ENCODE measurements around the gene EYS.

The EYS gene

GRCh38 chr6:64930681-64931080 lies 776.3 kb downstream of the EYS start:
- no peak for DNase-seq

DNA sequence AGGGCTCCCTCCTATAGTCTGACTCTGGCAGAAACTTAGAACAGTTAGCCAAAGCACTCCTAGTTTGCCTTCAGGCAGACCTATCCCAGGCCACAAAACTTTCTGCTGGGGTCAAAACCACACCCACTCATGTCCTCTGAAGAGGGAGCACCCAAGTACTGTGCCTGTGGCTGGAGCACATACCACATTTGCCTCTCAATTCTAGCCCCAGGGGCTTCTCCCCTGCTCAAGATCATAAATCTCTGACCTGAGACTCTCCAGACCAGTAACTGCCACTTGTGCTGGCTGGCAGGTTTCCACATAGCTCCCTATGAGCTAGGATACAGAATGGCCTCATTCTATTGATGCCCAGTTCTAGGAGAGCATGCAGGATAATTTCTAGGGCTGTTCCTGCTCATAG lies 781.0 kb downstream of the EYS start:
- no peak for DNase-seq

DNA sequence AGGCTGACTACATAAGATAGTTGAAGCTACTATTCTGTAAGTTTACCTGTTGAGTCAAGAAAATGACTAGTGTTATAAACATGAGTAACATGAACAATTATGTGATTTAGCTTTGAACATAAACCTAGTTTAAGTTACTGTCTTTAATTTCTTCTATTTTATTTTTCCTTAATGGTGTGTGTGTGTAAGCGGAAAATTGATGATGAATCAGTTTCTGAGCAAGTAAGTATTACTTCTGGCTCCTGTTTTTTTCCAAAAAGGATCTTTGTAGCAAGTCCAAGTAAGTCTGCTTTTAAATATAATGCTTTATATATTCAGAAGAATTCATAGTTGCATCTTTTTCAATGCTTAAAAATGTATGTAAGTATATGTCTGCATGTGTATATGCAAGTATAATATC lies 786.8 kb downstream of the EYS start:
- DNase-seq, result no peak

DNA sequence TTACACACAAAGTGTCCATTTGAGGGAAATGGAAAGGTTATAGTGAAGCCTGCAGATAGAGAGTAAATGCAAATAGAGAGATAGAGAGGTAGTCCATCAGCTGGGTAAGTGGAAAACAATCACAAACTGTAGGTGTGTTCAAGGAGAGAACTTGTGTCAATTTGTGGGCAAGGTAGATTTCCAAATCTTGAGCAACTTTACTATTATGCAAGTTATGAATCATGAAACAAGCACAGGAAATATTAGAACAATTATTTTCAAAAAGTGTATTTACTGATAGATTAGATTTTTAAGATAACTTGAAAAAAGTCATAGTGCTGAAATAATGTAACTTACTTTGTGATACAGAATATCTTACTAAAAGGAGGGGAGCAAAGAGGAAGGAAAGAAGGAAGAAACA lies 792.9 kb downstream of the EYS start:
- no peak for DNase-seq

DNA sequence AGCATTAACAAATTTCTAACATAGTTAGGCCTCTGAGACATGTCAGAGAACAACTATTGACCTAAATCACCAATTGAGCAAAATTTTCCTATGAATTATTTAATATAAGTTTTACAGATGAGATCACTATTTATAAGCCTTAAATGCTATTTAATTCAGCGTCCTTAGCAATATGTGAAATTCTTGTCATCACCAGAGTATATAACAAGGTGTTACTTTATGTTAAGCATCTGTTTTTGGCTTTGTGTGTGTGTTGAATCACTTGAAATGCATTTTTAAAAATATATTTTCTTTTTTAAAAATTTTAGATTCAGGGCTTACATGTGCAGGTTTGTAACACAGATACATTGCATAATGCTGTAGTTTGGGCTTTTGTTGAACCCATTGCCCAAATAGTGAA lies 794.1 kb downstream of the EYS start:
- DNase-seq, result no peak

DNA sequence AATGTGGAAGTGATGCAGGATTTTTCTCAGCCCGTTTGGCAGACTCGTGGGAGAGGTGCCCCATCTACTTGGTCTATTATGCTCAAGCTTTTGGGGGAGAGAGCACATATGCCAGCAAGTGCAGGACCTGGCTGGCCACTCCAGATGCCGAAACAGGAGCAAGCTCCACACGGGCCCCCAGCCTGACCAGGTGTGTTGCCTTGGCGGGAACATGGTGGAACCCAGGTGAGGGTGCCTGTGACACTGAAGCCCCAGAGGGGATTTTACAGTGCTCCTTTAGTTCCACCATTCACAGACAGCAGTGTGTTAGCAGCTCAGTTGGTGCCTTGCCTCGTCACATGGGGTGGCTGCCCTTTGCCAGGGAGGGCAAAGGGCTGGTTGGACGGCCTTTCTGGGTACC lies 798.9 kb downstream of the EYS start:
- DNase-seq, result no peak

- no peak for DNase-seq
Observed at GRCh38 chr6:64904616-64905015, 802.4 kb downstream of the EYS start.

DNA sequence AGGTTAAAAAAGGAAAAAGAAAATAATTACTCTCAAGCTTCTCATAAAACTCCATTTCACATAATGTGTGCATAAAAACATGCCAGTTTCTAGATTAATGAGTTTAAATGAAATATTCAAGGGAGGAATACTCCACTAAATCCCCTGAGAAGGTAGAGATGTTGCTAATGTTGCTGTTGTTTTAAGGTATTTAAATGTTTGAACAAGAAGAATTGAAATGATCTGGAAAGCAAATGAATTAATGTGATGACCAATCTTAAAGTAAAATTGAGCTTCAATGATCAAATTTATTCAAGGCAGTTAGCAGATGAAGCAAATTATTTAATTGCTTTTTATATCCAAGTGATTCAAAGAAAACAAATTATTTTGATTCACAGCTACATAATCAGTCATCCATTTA lies 804.4 kb downstream of the EYS start:
- DNase-seq, result no peak

GRCh38 chr6:64896939-64897338 lies 810.1 kb downstream of the EYS start:
- DNase-seq, result no peak

GRCh38 chr6:64895945-64896344 lies 811.1 kb downstream of the EYS start:
- no peak for DNase-seq

- DNase-seq, result no peak
Observed at GRCh38 chr6:64890609-64891008, 816.4 kb downstream of the EYS start.

DNA sequence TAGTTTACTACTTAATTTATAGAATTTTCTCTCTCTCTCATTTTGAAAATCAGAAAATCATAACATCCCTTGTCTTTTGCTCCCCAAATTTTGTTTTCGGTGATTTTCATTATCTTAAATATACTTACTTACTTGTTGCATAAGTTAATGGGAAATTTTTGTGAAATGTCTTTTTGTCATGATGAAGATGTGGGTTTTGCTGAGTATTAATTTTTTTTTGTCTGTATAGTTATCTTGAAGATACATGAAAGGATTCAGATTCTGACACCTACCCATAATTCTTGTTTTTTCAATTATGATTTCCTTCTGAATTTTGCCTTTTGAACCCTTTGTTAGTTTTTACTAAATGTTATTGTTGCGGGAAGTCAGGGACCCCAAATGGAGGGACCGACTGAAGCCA lies 817.9 kb downstream of the EYS start:
- no peak for DNase-seq

GRCh38 chr6:64874776-64875175 lies 832.2 kb downstream of the EYS start:
- DNase-seq, result no peak

DNA sequence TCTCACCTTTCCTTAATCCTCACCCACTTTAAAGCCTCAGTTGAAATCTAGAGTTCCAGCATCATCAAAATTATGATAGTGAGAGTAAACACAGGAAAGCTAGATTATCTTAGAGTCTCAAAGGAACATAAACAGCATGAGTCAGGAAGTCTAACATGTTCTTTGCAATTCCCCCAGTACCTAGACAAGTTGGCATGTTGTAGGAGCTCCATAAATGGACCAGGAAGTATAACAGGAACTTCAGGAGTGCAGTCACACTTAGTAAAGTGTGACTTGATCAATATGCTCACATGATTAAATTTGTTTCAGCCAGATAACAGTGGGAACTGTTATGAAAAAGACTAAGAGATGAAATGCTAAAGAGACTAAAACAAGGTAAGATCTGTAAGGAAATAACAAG lies 834.4 kb downstream of the EYS start:
- no peak for DNase-seq

GRCh38 chr6:64861039-64861651 lies 845.9 kb downstream of the EYS start:
- DNase-seq, result no peak

DNA sequence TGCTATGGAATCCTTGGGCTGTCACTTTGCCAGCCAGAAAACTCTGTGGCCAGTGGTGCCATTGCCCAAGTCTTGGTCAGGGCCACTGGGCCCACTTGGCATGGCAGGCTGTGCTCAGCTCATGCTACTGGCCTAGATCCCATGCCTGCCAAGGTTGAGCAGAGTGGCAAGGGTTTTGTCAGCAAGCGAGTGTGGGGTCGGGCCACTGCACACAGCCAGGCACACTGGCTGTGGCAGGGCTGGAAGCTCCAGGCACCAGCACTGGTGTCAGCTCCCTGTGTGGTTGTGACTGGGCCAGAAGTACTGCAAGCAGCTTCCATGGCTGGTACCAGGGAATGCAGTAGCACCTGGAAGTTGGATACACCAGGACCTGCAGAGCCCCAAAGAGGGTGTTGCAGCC lies 846.8 kb downstream of the EYS start:
- DNase-seq, result no peak

- DNase-seq, result no peak
Observed at GRCh38 chr6:64850121-64850520, 856.9 kb downstream of the EYS start.

- DNase-seq, result no peak
Observed at GRCh38 chr6:64848467-64848866, 858.6 kb downstream of the EYS start.

DNA sequence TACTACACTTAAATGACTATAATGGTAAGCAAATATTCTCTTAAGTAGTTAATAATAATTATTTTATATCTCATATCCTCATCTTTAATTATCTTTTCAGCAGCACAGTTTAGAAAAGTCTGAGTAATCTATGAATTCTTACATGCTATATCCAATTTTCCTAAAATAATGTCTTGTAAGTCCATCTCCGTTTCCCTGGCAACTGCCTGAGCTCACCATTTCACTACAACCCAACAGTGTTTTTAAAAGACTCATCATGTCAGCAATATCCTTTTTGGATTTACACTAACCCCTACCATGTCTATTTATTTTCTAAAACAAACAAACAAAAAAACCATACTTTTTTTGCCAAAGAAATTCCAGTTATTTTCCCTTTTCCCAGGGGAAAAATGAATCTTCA lies 859.6 kb downstream of the EYS start:
- no peak for DNase-seq

- no peak for DNase-seq
Observed at GRCh38 chr6:64838726-64839125, 868.3 kb downstream of the EYS start.

DNA sequence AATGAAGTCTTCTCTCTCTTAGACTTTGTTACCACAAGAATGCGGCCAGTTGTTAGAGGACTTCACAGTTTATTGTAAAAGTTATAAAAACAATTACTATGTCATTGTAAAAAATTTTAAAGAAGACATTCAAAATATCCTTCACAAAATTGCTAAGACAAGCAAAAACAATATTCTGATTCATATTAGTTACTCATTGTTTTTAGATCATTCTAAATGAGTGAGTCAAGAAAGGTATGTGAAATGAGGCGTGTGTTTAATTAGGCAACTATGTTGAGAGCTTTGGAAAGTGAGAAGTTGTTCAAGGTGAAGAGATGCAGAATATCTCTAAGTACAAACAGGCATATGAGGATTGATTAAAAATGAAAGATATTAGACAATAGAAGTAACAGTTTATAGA lies 875.3 kb downstream of the EYS start:
- no peak for DNase-seq

- no peak for DNase-seq
Observed at GRCh38 chr6:64817525-64817924, 889.5 kb downstream of the EYS start.

GRCh38 chr6:64815718-64816117 lies 891.3 kb downstream of the EYS start:
- peak; percentile 35 to 47 for DNase-seq

DNA sequence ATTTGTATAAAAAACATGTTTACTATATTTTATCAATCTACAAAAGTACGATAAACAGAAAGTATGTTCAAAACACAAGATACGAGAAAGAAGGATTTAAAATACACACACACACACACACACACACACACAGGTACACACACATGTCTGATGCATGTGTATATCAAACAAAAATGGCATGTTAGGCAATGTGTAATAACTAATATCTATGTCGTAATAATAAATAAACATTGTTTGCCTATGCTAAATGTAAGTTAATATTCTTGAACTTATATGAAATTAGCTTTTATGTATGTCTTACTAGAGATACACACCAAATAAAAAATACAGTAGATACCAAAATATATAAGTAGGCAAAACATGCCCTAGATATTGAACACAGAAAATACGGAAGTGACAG lies 894.9 kb downstream of the EYS start:
- no peak for DNase-seq

GRCh38 chr6:64811119-64811518 lies 895.9 kb downstream of the EYS start:
- DNase-seq, result no peak

GRCh38 chr6:64807785-64808184 lies 899.2 kb downstream of the EYS start:
- DNase-seq, result no peak
